ENCODE data around the gene CDK5.

DNA sequence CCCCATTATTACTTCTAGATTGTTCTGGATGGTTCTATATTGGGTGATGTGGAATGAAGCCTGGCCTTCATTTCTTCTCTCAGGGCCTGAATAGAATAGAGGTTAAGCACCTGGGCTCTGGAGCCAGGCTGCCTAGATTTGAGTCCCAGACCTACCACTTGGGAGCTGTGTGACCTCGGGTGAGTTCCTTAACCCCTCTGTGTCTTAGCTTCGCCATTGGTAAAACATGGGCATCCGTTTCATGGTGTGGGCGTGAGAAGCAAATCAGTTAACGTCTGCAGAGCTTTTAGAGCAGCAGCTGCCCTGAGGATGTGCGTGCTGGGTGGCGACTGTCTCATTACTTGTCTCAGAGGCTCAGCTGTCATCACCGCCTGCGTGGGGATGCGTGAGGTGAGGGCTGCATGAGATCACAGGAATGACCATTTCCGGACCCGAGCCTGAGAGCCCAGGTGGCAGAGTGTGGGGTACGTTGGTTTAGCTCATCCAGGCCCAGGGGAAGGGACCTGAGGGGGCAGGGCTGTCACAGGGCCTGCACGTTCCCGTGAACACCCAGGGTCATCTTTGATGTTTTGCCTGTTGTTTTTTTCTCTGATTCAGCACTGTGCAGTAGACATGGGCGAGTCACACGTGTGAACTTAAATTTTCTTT lies 38.3 kb upstream of the CDK5 start:
- TF ChIP-seq, protein P1, sequence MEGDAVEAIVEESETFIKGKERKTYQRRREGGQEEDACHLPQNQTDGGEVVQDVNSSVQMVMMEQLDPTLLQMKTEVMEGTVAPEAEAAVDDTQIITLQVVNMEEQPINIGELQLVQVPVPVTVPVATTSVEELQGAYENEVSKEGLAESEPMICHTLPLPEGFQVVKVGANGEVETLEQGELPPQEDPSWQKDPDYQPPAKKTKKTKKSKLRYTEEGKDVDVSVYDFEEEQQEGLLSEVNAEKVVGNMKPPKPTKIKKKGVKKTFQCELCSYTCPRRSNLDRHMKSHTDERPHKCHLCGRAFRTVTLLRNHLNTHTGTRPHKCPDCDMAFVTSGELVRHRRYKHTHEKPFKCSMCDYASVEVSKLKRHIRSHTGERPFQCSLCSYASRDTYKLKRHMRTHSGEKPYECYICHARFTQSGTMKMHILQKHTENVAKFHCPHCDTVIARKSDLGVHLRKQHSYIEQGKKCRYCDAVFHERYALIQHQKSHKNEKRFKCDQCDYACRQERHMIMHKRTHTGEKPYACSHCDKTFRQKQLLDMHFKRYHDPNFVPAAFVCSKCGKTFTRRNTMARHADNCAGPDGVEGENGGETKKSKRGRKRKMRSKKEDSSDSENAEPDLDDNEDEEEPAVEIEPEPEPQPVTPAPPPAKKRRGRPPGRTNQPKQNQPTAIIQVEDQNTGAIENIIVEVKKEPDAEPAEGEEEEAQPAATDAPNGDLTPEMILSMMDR (IDR thresholded peaks at IDR 0.05), result no peak
- no peak for TF ChIP-seq POLR2A (IDR thresholded peaks at IDR 0.05)

Data from esophagus squamous epithelium (tissue), 4 donors.